EH (cell line): Measurements from ENCODE around the gene GMPR2.

Experiments
- DNase-seq: peaks from one replicate; pipeline ENCODE4 v3.0.0-alpha.2; 2015; ENCODE audit warnings: low read depth

GMPR2 gene

DNA sequence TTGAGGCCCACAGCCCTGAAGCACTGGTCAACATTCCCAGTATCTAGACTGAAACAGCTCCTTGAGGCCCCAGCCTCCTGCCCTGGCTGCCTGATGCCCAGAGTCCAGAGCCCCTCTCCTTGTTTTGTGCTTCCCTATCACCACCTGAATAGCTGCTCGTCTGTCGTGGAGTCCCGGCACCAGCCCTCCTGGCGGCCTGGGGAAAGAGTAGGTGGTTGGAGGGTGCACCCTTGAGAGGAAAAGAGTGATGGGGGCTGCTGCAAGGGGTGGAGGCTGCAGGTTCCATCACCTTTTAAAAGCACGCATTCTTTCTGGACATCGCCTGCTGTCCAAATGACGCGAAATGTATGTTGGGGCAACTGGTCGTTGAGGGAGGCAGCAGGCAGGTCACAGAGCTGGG, 35.5 kb downstream of the GMPR2 start:
- no peak for DNase-seq

DNA sequence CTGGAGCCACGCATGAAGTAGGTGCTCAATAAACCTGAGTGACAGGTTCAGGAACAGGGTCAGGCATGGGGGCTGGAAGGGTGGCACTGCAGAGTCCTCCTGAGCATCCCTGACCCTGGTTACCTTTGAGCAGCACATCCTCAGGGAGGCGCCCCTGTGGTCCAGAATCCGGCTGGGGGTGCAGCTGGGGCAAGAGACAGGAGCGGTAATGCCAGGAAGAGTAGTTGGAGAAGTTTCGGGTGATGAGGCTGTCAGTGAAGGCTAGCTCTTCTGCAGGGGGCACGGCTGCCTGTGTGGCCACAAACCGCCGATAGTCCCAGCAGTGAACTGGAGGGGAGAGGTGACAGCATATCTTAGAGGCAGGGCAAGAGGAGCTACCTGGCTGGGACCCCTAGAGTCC, 36.6 kb downstream of the GMPR2 start:
- DNase-seq = no peak

DNA sequence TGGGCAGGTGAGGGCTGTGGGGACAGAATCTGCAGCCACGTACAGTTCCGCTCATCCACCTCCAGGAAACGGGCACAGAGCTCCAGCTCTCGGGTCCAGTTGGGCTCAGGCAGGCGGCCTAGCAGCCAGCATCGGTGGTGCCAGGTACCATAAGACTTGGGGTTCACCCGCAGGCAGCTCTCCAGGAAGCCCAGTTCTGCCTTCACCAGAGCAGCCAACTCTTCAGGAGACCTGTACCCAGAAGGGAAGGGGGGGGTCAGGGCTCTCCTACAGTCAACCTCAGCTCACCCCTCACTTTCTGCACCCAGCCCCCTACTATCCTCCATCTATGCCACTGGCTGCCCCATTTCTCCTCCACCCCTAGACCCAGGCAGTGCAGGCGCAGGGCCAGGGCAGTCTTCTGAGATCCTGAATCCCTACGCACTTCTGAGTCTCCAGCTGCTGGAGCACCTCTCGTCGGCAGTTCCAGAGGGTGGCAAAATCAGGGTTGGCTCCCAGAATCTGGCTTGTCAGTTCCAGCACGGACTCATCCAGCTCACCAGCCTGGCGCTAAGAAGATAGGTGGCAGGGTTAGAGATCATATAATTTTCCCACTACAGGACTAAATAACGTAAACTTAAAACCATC, 37.3 kb downstream of the GMPR2 start:
- no peak for DNase-seq

DNA sequence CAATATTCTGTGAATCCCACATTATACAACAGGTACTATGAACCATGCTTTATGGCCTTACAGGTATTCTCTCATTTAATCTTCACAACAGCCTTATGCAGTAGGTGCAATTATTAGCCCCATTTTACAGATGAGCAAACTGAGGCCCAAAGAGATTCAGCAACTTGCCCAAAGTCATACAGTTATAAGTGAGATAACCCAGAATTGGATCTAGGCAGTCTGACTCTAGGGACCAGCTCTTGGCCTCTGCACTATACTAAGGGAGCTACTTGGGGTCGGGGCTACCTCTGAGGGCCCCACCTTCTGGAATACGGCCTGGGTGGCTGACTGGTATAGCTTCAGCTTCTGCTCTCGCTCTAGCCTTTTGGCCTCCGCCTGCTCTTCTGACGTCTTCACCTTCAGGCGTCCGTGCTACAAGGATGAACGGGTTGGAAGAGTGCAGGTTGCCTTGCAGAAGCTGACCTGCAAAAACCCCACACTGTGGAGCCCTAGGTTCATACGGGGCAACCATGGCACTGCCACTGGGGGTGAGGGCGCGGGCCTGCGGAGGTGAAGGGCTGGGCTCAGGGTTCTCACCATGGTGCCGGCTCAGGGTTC, 37.9 kb downstream of the GMPR2 start:
- DNase-seq = no peak

DNA sequence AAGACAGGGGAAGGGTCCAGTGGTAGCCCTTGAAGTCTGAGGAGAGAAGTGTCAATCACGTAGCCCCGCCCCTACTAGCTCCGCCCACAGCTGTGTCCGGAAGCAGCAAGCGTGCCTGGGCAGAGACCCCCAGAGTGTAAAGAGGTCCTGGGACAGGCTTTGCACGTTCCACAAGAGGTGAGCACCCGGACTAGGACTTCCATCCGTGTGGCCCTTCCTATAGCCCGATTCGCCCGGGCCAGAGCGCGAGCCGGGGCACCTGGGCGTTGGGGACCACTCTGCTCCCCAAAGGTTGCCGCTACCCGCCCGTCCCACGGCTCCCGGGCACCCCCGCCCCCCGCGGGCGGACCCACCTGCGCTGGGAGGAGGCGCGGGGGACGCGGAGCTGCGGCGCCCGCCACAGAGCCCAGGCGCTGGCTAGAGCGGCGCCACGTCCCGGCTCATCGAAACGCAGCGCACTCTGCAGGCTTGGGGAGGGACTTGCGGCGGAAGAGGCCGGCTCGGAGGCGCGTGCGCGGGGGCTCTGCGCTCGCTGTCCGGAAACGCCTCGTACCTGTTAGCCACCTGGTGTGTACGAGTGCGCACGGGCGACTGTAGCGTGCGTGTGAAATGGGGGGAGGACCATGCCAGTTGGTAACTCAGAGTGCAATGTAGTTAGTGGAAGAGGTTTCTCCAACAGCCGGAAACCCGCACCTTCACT, 38.6 kb downstream of the GMPR2 start, which contains the start of gene RABGGTA:
Gene RABGGTA, minus strand, starts transcription at position 464 of the 700 bp plus-strand sequence. CDS start 482 bp downstream, outside the sequence.
- peak; percentile 82 for DNase-seq

DNA sequence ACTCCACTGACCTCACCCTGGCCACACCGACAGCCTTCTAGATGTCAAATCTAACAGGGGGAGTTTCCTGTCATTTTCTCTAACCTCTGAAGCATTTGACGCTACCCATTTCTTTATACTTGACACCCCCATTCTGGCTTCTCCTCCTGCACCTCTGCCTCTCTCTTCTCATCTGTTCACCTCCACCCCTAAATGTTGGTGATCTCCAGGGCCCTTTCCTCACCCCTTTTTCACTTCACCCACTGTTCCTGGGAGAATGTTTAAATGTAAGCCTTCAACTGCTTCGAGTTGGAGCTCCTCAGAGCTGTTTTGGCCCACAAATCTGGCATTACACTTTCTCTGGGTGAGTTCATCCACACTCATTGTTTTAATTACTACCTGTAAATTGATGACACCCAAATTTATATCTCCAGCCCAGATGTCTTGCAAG, 39.1 kb downstream of the GMPR2 start:
- DNase-seq = no peak

DNA sequence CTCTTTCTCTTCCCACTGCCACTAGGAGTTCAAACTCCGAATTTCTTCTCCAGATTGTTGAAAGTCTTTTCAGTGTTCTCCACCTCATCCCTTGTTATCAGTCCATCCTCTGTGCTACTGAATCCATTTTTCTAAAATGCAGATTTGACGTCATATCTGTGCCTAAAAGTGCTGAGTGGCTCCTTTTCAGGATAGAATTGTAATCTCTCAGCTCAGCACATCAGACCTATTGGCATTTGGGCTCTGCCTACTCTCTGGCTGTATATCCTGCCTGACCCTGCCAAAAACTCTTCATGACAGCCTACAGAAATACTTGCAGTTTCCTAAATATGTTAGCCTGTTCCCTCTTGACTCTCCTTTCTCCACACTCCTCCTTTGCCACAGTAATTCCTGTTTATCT, 39.7 kb downstream of the GMPR2 start:
- DNase-seq = no peak

DNA sequence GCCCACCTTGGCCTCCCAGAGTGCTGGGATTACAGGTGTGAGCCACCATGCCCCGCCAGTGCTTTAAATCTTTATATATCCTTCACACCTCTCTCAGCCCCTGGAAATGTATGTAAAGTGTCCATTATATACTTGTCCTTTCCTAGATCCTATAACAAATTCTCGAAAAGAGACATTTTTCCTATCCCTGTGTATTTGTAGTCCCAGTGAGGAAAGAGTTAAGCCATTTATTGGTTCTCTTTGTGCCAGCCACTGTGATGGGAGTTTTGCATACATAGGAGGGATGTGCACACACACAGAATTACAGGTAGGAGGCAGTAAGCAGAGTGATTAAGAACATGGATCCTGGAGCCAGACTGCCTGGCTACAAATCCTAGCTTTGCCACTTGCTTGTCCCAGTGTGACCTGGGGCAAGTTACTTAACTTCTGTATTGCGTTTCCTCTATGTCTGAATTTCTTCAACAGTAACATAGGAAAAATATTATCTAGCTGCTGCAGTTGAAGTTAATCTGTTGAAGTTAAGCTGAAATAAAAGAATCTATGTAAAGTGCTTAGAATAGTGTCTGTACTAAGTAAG, 40.8 kb downstream of the GMPR2 start:
- DNase-seq = no peak

DNA sequence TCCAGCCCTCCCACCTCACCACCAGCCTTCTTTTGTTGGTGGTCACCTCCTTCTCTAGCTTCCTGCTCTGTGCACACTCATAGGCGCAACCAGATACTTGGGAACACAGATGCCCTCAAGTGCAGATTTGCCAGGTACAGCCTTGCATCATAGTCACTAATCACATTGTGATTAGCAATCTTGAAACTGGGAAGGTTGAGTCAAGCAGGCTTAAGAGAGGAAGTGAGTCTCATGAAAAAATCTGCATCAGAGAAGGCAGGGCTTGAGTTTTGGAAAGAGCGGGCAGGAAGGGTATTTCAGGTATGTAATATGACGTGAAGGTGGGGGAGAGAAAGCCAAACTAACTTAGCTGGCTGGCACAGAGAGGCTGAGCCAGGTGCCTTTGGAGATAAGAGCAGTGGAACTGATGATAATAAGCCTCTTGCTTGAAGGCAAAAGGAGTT, 41.4 kb downstream of the GMPR2 start:
- DNase-seq = no peak

DNA sequence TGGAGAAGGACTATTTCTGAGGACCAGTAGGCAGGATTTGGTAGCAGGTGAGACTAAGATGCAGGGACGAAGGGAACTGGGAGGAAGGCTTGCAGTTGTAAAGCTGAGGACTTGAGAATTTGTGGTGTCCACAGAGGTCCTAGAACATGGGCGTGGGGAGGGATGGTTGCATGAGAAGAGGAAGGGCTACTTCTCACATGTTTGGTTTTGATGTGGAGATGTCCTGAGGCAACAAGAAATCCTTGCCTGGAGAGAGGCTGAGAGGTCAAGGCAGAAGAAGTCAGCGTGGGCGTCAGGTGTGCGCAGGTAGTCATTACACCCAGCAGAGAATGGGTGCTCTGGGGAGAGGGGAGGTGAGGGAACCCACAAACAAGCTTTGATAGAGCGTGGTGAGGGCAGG, 44.3 kb downstream of the GMPR2 start:
- no peak for DNase-seq

DNA sequence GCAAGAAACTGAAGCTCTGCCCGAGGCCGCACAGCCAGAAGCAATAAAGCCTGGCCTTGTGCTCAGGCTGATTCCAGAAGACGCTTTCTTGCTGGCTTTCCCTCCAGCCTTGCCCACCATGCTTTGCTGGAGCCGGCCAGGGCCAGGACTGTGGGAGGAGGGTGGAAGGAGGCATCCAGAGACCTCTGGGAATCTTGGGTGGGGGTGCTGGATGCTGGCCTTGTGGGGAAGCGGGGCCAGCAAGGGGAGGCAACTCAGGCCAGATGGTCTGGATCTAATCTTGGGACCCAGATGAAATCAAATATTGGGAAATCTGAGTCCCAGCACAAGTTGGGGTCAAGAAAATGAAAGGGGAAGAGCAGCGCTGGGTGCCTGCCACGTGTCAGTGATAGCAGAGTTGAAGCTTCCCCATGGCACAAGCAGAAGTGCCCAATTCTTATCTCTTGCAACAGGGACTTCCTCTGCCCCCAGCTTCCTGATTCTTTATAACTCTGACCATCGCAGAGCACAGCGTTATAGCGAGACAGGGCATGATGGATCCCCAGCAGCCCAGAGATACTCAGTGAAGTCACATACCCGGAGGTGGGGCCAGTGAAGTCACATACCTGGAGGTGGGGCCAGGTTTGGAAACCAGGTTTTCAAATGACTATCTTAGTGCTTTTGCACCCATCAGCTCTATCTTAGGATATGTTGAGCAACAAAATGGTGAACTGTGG, 45.0 kb downstream of the GMPR2 start:
- DNase-seq = no peak

DNA sequence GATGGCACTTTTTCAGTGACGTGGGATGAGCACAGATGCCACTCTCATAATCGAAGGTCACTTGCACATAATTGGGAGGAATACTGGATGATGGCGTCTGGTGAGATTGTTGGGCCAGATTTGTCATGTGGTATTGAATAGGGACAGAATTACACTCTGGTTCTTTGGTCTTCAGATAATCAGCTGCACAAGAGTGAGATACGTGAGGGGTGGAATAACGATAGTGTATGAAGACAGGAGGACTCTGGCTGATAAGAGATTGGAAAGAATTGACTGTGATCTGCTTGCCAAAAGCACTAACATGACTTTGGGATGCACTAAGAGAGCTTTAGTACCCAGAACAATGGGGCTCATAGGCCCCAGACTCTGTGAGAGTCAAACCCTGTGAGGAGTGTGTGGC, 45.7 kb downstream of the GMPR2 start:
- DNase-seq = no peak

DNA sequence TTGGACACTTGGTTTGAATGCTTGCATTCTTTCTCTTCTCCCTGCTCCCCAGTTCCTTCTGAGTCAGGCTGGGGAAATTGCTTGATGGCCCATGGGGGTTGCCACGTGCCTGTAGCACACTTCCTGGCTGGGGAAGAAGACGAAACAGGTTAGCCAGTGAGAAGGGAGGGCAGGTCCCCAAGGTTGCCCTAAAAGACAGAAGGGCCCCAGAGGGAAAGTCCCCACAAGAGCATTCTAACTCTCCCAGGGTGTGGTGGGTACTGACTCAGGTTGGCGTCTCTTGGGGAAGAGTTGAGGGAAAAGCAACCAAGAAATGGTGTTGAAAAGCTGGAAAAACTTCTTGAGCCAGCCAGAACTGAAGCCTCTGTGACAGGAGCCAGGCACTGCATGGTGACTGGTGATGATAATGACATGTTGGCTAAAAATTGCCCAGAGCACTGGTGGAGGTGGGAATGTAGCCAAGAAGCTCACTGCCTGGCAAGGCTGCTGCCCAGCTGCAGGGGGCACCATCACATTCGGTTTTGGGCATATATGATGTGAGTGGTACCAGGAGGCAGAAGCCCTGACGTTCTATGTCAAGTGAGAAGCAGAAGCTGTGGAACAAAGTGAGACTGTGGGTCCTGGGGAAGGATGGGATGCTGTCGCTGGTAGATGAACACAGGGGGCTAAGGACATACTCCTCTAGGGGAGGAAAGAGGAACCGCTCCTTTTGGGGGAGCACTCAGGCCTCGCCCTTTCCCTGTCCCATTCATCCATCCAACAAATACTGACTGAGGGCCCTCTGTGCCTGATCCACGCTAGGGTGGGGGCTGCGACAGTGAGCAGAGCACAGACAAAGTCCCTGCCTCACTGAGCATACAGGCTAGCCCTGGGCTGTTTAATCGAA, 46.8 kb downstream of the GMPR2 start:
- DNase-seq = peak; percentile 24

DNA sequence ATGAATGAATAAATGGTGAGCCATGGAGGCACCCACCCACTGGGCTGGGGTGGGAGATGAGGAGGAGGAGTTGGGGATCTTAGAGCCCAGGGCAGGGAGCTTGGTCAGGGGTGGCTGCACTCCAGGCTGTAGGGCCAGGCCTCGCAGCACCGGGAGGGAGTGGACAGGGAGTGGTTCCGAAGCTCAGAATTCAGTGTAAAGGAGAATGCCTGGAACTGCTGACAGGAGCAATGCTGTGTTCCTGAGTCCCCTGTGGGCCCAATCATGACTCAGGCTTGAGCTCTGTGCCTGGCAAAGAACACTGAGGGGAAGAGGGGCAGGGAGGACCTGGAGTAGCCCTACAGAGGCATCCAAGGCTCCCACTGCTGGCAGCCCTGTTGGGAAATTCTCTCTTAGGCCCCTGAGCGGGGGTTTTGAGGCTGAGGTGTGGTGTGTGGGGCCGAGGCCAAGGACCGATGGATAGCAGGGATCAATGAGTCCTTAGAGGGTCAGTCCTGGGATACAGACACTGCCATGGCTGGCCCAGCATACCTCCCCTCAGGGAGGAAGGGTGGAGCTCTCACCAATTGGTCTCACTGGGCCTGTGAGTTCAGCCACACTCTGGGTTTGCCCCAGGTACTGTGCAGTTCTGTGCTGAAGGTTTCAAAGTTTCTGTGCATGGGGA, 48.2 kb downstream of the GMPR2 start:
- no peak for DNase-seq

DNA sequence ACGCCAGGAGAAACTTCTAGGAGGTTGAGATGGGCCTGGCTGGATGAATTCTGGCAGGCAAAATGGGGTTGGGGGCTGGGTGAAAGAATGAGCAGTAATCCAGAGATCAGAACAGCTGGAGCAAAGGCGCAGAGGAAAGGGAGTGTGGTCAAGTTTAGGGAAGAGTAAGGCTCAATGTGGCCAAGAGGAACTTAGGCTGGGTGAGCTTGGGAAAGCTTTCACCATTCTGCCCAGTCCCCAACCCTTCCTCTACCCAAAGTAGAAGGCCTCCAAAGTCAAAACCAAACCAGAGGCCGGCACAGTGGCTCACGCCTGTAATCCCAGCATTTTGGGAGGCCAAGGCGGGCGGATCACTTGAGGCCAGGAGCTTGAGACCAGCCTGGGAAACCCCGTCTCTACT, 48.9 kb downstream of the GMPR2 start:
- no peak for DNase-seq

DNA sequence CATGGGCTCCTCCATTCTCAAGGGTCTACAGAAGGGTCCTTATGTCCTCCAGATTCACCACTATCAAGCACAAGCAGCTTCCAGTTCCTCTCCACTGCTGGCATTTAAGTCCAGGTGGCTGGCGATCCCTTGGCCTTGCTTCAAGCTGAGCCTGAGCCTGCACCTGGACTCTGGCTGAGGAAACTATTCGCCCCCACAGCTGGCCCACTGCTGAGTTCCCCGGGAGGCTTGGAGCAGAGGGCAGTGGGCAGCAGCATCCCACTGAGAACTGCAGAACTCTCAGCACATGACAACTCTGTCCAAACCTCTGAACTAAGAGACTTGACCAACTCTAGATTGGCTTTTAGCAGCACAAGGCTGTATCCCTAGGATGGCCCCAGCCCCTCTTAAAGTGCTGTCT, 50.0 kb downstream of the GMPR2 start:
- DNase-seq = no peak

DNA sequence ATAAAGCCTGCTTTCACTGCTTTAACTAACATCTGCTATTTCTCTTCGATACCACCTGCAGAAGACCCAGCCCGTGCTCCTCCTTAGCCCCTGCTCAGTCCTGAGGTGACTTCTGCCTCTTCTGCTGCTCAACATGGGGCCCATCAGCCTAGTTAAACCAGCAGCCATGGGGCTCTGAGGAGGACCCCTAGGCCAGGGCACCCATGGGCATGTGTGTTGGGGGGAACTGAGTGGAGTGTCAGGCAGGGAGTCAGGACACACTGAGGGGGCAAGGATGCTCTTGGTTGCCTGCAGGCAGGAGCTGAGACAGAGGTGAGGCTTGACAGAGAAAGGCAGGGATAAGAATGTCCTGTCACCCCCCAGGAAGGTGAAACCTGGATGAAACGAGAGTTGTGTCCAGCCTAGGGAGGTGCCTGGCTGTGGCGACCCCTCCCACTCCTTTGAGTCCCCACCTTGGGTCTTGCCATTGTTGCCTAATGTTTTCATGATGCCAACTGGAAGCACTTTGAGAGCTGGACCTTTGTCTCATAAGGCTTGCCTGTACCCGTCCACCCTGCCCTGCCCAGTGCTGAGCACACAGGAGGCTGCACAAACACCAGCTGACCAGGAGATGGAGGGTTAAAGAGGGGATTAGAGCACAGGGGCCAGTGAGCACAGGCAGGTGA, 51.2 kb downstream of the GMPR2 start:
- DNase-seq = no peak

DNA sequence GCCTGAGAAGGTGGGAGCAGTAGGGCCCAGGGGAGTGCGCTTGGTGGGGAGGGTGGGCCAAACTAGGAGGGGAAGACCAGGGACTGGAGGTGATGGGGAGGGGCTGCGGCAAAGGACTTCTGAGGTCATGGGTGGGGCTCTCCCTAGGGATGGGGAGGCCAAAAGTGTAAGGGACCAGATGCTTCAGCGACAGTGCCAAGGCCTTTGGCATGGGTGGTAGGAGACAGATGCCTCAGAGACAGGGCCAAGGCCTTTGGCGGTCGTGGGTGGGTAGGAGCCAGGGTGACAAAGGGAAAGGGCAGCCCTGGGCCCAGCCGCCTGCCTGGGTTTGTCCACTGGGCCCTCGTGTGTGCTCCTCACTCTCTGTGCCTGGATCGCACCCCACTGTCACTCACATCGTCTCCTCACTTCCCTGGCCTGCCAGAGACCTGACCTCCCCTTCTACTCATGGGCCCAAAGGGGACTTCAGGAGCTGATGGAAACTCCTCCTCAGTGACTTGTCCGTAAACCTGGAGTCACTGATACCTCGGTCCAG, 51.8 kb downstream of the GMPR2 start:
- no peak for DNase-seq

DNA sequence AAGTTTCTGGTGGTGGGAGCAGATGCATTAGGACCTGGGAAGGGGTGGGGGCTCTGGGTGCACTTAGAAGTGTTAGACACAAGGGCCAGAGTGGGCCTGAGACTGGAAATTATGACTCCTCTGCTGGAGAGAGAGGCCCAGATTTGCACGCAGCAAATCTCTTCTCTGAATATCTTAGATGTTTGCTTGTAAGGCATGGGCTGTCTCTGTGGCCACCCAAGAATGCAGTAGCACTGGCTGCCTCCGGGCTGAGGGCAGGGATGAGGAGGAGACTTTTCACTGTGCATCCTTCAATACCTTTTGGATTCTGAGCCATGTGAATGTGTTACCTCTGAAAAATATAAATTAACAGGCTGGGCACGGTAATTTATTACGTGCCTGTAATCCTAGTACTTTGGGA, 52.6 kb downstream of the GMPR2 start:
- DNase-seq = peak; percentile 27

DNA sequence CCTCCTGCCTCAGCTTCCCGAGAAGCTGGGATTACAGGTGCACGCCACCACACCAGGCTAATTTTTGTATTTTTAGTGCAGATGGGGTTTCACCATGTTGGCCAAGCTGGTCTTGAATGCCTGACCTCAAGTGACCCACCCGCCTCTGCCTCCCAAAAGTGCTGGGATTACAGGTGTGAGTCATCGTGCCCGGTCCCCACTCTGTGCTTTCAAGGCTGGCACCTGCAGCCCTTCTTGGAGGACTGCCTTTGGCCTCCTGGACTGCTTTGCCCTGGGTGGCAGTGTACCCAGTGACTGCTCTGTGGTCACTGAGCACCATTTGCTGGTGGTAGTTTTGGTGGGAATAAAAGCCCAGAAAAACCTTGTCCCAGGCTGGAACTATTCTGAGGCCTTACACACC, 54.3 kb downstream of the GMPR2 start:
- no peak for DNase-seq
